Measurements from ENCODE around the gene WWC1.
"Not testable (repeated sequence)": the region's sequence is repeated elsewhere in the genome, so short reads cannot be mapped to it uniquely, and the experiment has no call there.

WWC1 gene

GRCh38 chr5:168415971-168416370 lies 124.5 kb downstream of the WWC1 start:
- DNase-seq, result no peak

- DNase-seq, result no peak
These were observed 126.4 kb downstream of the WWC1 start for GRCh38 chr5:168417731-168418429.

DNA sequence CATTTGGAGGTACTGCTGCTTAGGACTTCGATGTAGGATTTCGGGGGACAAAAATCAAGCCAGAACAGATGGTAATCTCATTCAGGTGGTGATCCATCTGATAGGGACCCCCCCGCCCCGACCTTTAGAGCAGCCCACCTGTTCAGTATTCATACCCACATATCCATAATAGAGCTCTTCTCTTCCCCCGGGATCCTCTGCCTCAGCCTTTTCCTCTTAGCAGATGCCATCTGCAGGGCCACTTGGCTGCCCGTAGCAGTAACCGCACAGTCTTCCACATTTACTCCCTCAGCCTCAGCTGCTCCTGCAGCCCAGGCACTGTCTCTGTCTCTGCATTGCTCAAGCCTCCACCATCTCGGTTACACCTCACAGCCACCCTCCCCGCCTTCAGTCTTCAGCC lies 129.0 kb downstream of the WWC1 start:
- no peak for DNase-seq

DNA sequence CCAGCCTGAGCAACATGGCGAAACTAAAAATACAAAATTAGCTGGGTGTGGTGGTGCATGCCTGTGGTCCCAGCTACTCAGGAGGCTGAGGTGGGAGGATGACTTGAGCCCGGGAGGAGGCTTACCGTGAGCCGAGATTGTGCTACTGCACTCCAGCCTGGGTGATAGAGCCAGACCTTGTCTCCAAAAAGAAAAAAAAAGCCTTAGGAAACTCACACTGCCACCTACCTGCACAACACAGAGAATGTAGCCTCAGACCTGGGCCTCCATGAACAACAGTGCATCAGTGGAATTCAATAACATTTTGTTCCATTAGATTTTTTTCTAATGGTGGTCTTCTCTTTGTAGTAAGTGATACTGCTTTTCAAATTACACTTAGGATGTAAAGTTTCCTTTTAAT lies 131.0 kb downstream of the WWC1 start:
- peak in 1 of 2 experiments; percentile 1 for DNase-seq

DNA sequence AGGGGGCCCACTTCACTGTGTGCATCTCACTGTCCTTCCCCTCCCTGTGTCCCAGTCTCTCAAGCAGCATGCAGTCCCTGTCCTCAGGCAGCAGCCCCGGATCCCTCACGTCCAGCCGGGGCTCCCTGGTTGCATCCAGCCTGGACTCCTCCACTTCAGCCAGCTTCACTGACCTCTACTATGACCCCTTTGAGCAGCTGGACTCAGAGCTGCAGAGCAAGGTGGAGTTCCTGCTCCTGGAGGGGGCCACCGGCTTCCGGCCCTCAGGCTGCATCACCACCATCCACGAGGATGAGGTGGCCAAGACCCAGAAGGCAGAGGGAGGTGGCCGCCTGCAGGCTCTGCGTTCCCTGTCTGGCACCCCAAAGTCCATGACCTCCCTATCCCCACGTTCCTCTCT lies 132.0 kb downstream of the WWC1 start:
- no peak for DNase-seq

GRCh38 chr5:168423971-168424370 lies 132.5 kb downstream of the WWC1 start:
- no peak for DNase-seq

GRCh38 chr5:168424594-168425323 lies 133.3 kb downstream of the WWC1 start:
- DNase-seq, result no peak

- no peak for DNase-seq
These were observed 134.8 kb downstream of the WWC1 start for GRCh38 chr5:168426007-168426863.

DNA sequence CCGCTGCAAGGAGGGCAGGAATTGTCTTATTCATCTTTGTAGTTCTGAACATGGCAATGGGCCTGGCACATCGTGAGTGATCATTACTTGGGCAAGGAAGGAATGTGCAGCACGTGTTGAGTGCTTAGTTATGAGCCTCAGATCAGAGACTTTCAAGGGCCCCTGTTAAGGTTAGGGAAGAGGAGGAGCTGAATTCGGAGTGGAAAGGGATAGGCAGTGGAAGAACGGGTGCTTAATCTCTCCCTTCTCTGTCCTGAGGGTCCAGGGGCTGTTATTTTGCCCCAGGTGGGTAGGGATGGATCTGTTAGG lies 135.4 kb downstream of the WWC1 start:
- no peak for DNase-seq

- no peak for DNase-seq
These were observed 135.8 kb downstream of the WWC1 start for GRCh38 chr5:168427224-168427623.

GRCh38 chr5:168428552-168428951 lies 137.1 kb downstream of the WWC1 start:
- DNase-seq, result no peak

DNA sequence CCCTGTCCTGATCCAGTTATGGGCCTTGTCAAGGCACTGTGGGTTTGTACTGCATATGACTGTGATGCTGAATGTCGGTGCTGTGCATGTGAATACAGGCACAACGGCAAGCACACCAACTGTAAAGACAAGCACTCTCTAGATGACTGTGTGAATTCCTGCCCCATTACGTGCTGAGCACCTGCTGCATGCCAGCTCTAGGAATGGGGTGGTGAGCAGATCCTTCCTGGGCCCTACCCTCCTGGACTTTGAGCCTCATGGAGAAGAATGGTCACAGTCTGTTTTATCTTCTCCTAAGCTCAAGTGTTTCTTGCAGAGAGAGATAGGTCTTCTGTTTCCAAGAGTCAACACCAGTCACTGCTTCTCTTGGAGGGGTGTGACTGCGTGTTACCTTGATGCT lies 138.9 kb downstream of the WWC1 start:
- no peak for DNase-seq

DNA sequence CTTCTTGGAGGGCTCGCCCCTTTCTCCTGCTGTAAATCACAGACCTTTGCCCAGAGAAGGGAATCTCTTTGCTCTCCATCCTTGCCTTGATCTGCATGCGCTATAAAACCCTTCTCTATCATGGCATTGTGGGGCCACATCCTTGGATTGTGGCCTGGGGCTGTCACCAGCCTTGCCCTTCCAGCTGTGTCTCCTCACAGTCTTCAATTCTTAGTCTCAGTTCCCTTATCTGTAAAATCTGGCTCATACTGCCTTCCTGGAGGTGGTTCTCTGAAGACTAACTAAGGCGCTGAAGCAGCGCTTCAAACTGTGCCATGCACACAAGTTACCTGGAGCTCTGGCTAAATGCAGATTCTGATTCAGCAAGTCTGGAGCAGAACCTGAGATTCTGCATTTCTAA lies 141.5 kb downstream of the WWC1 start:
- no peak for DNase-seq

GRCh38 chr5:168434001-168434400 lies 142.6 kb downstream of the WWC1 start:
- DNase-seq, result no peak

GRCh38 chr5:168434746-168435321 lies 143.4 kb downstream of the WWC1 start:
- no peak for DNase-seq

DNA sequence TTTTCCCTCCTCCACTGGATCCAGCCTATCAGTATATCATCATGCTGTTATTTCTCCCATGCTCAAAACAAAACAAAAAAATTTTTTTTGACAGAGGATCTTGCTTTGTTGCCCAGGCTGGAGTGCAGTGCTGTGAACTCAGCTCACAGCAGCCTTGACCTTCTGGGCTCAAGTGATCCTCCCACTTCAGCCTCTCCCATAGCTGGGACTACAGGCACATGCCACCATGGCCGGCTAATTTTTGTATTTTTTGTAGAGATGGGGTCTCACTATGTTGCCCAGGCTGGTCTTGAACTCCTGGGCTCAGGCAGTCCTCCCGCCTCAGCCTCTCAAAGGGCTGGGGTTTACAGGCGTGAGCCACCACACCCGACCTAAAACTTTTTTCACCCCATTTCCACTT lies 143.9 kb downstream of the WWC1 start:
- not testable (repeated sequence) for DNase-seq

- peak; percentile 2 to 20 for DNase-seq
These were observed 146.9 kb downstream of the WWC1 start for GRCh38 chr5:168438349-168438748.

- no peak for DNase-seq
These were observed 152.1 kb downstream of the WWC1 start for GRCh38 chr5:168443533-168443932.

GRCh38 chr5:168443950-168444700 lies 152.7 kb downstream of the WWC1 start:
- no peak for DNase-seq

DNA sequence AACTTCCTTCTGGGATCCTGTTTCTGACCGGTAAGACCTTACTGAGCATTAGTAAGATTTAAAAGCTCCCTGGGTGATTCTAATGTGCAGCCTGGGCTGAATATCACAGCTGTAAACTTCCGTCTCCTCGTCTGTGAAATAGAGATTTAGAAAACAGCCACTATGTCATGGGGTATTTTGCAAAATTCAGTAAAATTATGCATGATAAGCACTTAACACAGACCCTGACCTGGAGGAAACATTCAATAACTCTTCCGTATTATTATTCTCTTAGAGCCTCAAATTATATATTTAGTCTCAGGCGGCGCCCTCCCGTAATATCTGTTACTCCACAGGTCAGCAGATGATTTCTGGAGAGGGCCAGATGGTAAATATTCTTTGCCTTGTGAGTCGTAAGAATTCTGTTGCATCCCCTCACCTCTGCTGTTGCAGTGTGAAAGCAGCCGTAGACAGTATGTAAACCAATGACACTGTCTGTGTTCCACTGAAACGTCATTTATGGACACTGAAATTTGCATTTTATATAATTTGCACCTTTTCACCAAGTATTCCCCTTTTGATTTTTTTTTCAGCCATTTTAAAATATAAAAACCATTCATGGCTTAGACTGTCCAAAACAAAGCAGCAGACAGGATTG lies 155.7 kb downstream of the WWC1 start:
- no peak for DNase-seq

DNA sequence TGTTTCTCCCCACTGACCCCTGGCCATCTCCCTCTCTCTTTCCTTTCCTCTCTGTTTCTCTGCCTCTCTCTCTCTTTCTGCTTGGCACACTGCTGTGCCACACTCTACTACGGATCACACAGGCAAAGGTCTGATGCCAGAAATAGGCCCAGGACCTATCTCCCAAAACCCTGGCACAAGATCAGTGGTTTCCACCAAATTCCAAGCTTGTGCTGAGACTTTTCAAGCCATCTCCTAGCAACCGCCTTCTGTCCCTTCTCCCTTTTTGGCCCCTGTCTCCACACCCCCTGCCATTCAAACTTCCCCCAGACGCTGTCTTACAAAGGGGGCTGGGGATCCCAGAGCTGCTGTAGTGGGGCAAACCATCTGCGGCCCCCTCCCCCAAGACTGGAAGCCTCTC lies 156.4 kb downstream of the WWC1 start:
- no peak for DNase-seq

DNA sequence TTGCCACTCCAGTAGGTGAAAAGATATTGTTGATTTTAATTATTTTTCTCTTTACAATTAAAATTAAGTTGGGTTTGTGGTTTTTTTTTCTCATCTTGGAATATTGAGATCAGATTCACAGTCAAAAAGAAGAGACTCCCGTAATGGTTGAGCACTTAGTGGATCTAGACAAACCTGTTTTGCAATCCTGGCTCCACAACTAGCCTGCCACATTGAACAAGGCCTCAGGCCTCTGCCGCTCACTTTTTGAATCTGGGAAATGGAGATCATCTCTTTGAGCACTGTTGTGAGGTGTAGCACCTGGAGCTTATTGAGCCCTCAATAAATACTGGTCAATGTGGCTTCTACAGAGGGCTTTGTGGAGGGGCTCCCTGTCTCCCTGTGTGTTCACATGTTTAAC lies 157.7 kb downstream of the WWC1 start:
- DNase-seq, result no peak
